ENCODE measurements around the gene CIDEB.

CIDEB gene

DNA sequence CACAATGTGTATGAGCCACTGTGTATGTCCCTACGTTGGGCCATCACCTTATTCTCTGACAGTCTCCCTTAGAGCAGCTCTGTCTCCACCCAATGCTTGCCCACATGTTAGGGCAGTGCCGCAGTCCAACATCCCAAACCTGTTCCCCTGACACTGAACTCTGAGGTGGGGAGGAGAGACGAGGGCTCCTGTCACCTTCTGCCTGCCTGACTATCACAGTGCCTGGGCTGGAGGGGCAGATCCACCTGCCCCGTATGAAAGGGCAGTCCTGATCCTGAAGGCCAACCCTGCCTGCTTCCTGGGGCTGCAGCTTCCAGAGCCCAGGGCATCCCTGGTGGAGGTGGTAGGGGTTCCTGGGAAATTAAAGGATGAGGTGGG, 47.0 kb downstream of the CIDEB start:
- in situ Hi-C loops (cut with HindIII; ENCODE audit: low pct_ligation_motif_present, low sequenced_read_pairs), result no loop called here
- TF ChIP-seq, protein P1, sequence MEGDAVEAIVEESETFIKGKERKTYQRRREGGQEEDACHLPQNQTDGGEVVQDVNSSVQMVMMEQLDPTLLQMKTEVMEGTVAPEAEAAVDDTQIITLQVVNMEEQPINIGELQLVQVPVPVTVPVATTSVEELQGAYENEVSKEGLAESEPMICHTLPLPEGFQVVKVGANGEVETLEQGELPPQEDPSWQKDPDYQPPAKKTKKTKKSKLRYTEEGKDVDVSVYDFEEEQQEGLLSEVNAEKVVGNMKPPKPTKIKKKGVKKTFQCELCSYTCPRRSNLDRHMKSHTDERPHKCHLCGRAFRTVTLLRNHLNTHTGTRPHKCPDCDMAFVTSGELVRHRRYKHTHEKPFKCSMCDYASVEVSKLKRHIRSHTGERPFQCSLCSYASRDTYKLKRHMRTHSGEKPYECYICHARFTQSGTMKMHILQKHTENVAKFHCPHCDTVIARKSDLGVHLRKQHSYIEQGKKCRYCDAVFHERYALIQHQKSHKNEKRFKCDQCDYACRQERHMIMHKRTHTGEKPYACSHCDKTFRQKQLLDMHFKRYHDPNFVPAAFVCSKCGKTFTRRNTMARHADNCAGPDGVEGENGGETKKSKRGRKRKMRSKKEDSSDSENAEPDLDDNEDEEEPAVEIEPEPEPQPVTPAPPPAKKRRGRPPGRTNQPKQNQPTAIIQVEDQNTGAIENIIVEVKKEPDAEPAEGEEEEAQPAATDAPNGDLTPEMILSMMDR (IDR thresholded peaks at IDR 0.05; ENCODE audit: low read depth, low read length, missing control alignments), result no peak

DNA sequence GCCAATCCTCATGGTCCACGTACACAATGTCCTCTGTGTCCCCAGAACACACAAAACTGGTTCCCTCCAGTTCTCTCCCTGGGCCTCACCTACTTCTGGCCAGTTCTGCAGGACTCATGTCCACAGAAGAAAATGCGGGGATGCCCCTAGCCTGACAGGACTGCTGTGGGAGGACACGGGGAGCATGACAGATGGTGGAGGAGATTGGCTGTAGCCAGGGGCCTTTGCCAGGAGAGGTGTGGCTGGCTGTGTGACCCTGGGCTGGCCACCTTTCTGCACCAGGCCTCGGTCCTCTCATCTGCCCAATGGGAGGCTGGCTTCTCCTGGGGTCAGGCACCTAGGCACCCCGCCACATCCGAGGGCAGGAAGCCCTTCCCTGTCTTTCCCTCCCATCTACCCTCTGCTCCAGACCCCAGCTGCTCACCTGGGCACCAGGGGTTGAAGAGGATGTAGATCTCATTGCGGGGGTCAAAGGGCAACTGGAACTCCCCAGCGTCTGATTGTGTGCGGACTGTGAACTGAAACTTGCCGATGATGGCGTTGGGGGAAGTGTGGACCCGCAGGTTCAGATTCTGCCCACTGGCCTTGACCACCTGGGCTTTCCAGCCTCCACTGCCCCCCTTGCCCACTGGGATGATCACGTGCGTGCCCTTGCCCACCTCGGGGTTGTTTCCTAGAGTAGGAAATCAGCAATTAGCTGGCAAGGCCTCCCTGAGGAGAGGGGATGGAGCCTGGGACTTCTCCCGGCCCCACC, 47.6 kb downstream of the CIDEB start:
- TF ChIP-seq, protein P1 (IDR thresholded peaks at IDR 0.05; ENCODE audit: low read depth, low read length, missing control alignments), result no peak
- no peak overlapping the region for H3K27ac ChIP-seq
- no peak overlapping the region for H3K4me3 ChIP-seq (ENCODE audit: low read depth, low read length)
- DNase-seq, result no peak
- in situ Hi-C loops (cut with HindIII; ENCODE audit: low pct_ligation_motif_present, low sequenced_read_pairs), result no loop called here
- no peaks in the 10 kb centered on the region for H3K36me3 ChIP-seq (replicated peaks)
- H3K27me3 ChIP-seq (replicated peaks), result no peaks in the 10 kb centered on the region

More for the DNA sequence above, 47.0 kb downstream of the CIDEB start:
- H3K4me3 ChIP-seq (ENCODE audit: low read depth, low read length), result no peak overlapping the region
- H3K27me3 ChIP-seq (replicated peaks), result no peaks in the 10 kb centered on the region
- H3K27ac ChIP-seq, result no peak overlapping the region
- peaks cover 4% of the 10 kb centered on the region for H3K36me3 ChIP-seq (replicated peaks)
- DNase-seq, result no peak

DNA sequence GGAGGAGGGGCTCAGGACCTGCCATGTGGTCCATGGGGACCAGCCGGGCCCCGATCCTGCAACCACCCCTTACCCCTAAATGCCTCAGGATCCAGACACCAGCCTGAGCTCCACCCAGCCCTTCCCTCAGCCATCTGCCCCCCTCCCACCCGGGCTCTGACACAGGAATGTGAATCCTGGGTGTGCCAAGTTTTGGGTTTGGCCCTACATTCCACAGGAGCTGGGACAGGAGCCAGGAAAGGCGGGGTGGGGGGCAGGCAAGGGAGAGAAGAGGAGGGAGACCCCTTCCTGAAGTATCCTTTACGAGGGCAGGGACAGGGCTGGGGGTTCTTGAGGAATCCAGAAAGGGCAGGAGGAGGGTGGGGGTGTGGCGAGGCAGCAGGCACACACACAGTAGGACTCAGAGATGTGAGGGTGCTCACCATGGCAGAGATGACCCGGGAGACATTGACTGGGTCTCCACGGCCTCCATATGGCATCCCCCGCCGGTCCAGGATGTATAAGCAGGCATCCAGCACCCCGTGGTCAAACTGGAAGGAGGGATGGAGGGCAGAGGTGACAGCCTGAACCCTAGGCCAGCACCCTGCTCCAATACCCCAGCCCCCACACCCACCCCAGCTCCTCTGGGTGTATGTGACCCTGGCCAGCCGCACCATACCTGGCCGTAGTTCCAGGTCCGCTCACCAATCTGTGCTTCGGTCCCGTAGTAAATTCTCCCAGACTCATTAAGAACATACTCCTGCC, 48.3 kb downstream of the CIDEB start:
- H3K27ac ChIP-seq, result no peak overlapping the region
- no peaks in the 10 kb centered on the region for H3K27me3 ChIP-seq (replicated peaks)
- in situ Hi-C loops (cut with HindIII; ENCODE audit: low pct_ligation_motif_present, low sequenced_read_pairs), result no loop called here
- no peak for DNase-seq
- H3K4me3 ChIP-seq (ENCODE audit: low read depth, low read length), result no peak overlapping the region
- H3K36me3 ChIP-seq (replicated peaks), result no peaks in the 10 kb centered on the region
- TF ChIP-seq, protein P1 (IDR thresholded peaks at IDR 0.05; ENCODE audit: low read depth, low read length, missing control alignments), result no peak

DNA sequence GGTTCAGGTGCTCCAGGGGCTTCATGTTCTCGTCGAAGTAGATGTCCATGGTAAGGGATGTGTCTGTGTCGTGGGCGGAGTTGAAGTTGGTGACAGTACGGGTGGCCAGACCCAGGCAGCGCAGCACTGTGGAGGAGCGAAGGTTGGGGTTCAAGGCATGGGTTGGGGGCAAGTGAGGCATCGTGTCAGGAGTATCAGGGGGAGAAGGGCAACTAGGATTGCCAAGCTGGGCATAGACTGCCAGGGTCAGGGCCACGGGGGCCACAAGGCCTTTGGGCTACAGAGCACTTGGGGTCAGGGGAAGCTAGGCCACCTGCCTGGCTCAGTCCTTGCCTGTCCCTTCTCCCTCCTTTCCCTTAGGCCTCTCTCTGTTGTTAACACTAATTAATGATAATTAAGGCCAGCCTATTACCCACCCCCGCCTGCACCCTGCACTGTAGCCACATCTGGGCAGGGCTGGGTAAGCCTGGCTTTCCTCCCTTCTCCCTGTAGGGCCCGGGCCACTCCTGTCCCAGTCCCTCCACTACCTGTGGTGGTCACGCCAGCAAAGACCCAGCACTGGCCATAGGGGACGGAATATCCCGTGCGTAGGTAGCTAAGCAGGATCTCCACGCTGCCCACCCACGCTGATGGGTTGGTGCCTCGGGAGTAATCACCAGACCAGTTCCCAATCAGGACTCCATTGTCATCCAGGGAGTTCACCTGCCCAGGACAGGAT, 49.1 kb downstream of the CIDEB start:
- Histone ChIP-seq H3K27me3 (replicated peaks) (no peaks in the 10 kb centered on the region), H3K36me3 (replicated peaks) (no peaks in the 10 kb centered on the region), H3K4me3 (ENCODE audit: low read depth, low read length) (no peak overlapping the region), H3K27ac (no peak overlapping the region)
- TF ChIP-seq, protein P1 (IDR thresholded peaks at IDR 0.05; ENCODE audit: low read depth, low read length, missing control alignments), result no peak
- in situ Hi-C loops (cut with HindIII; ENCODE audit: low pct_ligation_motif_present, low sequenced_read_pairs), result no loop called here
- DNase-seq, result no peak

DNA sequence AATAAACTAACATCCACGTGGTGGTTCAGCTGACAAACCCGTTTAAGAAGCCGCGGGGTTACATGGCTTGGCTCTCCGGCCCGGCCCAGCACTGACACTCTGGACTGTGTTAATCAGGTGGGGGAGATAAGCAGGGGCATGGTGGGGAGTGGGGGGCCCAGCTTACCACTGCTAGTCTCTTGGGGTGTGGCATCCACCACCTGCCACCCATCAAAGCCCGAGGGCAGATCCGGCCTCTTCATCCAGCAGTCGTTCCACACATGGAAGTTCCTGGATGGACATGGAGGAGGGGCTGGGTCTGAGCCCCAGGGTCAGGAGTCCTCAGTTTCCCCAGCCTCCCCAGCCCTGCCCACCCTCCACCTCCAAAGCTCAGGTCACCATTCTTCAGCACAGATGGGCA, 49.7 kb downstream of the CIDEB start:
- Histone ChIP-seq H3K27ac (no peak overlapping the region), H3K36me3 (replicated peaks) (no peaks in the 10 kb centered on the region), H3K4me3 (ENCODE audit: low read depth, low read length) (no peak overlapping the region), H3K27me3 (replicated peaks) (no peaks in the 10 kb centered on the region)
- in situ Hi-C loops (cut with HindIII; ENCODE audit: low pct_ligation_motif_present, low sequenced_read_pairs), result no loop called here
- no peak for DNase-seq
- TF ChIP-seq, protein P1 (IDR thresholded peaks at IDR 0.05; ENCODE audit: low read depth, low read length, missing control alignments), result no peak
